Stomach smooth muscle (tissue), 2 donors: ENCODE results near the gene LHX4.

Experiments
- H3K27ac ChIP-seq: one replicate; pipeline ENCODE4 v1.7.0; 2013; ENCODE audit warnings: mild to moderate bottlenecking, low read length, inconsistent platforms
- H3K27me3 ChIP-seq, 2 donors: one replicate each; pipeline ENCODE4 v1.7.0; 2013; ENCODE audit warnings: low read length in 2 of 2; ENCODE audit not compliant: insufficient read depth in 2 of 2, control insufficient read depth in 1 of 2
- H3K36me3 ChIP-seq, 2 donors: one replicate each; pipeline ENCODE4 v1.7.0; 2013; ENCODE audit warnings: low read length in 2 of 2; ENCODE audit not compliant: control insufficient read depth in 2 of 2, insufficient read depth in 2 of 2
- H3K4me1 ChIP-seq: one replicate; pipeline ENCODE4 v1.7.0; 2013; ENCODE audit warnings: low read length; ENCODE audit not compliant: control insufficient read depth, insufficient read depth
- H3K4me3 ChIP-seq, 2 donors: one replicate each; pipeline ENCODE4 v1.7.0; 2013; ENCODE audit warnings: low read length in 2 of 2
- H3K9ac ChIP-seq, 2 donors: one replicate each; pipeline ENCODE4 v1.7.0; 2013; ENCODE audit warnings: low read length in 2 of 2, mild to moderate bottlenecking in 1 of 2
- H3K9me3 ChIP-seq, 2 donors: one replicate each; pipeline ENCODE4 v1.7.0; 2013; ENCODE audit warnings: low read length in 2 of 2; ENCODE audit not compliant: control insufficient read depth in 2 of 2
- donor health status: healthy.
- donor health status: Pancreatic carcinoma.

LHX4 gene

DNA sequence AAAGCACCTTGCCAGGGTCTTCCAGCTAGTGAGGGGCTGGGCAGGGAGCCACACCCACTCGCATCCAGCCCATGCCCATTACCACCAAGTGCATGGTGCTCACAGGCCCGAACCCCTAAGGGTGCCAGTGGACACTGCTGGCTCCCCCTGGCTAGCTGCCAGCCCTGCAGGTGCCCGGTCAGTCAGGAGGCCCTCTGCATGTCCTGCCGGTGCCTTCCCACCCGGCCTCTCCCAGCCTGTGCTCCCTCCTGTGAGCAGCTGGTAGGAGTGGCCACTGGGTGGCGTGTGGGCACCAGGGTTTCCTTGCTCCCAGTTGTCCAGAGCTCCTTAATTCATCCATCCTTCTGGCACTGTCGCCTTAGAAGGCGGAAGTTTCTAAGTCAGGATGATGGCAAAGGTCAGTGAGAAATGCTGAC, 42.0 kb upstream of the LHX4 start:
- Histone ChIP-seq H3K4me3 (no peak overlapping the region), H3K9me3 (no peaks in the 10 kb centered on the region), H3K9ac (no peak overlapping the region), H3K36me3 (peaks cover 65 to 82% of the 10 kb centered on the region in 2 donors), H3K27me3 (no peaks in the 10 kb centered on the region), H3K4me1 (no peaks in the 10 kb centered on the region), H3K27ac (no peak overlapping the region)

DNA sequence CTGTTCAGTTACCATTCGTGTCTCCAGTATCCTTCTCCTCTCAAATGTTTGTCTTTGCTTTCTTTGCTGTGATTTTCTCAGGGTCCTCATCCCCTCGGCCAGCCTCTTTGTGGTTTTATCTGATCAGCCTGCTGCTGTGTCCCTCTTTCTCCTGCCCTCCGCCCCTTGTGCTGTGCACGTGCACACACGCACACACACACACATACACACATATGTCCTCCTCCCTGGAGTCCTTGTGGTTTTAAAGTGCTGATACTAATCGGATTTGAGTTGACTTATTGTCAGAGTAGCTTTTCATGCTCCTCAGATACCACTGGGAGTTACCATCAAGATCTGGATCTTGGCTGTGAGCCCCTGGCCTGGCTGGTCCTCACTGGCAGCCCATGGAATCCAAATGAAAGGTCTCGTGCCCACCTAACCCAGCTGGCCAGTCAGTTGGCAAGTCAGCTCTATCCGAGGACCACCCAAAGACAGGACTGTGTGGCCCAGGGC, 41.3 kb upstream of the LHX4 start:
- Histone ChIP-seq H3K4me3 (no peak overlapping the region), H3K4me1 (no peaks in the 10 kb centered on the region), H3K27me3 (no peaks in the 10 kb centered on the region), H3K27ac (no peak overlapping the region), H3K36me3 (peaks cover 64 to 80% of the 10 kb centered on the region in 2 donors), H3K9me3 (no peaks in the 10 kb centered on the region), H3K9ac (no peak overlapping the region)

DNA sequence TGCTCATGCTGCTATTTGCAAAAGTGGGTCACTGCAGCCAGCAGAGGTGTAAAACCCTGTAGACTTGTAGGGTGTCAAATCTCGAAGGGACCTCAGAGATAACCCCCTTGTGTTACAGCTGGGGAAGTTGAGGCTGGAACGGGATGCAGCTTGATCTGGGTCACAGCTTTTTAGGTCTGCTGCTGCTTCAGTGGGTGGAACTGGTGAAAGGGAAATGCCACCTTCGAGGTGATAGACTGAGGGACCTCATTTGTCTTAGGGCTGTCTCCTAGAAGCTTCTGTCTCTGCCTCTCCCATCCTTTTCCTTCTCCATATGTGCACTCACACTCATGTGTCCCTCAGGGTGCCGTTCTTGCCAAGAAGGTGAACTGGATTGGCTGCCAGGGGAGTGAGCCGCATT, 40.0 kb upstream of the LHX4 start:
- H3K9ac ChIP-seq = no peak overlapping the region
- H3K27me3 ChIP-seq = no peaks in the 10 kb centered on the region
- no peaks in the 10 kb centered on the region for H3K4me1 ChIP-seq
- peaks cover 53 to 71% of the 10 kb centered on the region in 2 donors for H3K36me3 ChIP-seq
- H3K27ac ChIP-seq = no peak overlapping the region
- H3K9me3 ChIP-seq = no peaks in the 10 kb centered on the region
- H3K4me3 ChIP-seq = no peak overlapping the region

DNA sequence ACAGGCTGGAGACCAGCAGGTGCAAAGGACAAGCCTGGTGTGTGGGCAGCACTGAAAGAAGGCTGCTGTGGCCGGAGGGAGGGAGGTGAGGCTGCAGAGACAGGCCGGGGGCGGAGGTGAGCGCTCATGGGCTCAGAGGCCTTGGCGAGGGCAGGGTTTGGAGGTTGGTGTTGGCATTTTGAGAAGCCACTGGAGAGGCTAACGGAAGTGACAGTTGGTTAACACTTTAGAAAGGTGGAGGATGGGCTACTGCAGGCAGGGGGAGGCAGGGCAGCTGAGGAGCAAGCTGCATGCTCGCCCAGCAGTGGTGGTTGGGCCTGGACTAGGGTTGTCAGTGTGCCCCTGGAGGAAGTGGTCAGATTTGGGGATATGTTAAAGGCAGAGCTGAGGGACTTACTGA, 37.9 kb upstream of the LHX4 start:
- Histone ChIP-seq H3K9me3 (no peaks in the 10 kb centered on the region), H3K27ac (no peak overlapping the region), H3K4me3 (no peak overlapping the region), H3K27me3 (no peaks in the 10 kb centered on the region), H3K4me1 (no peaks in the 10 kb centered on the region), H3K36me3 (peaks cover 46 to 60% of the 10 kb centered on the region in 2 donors), H3K9ac (no peak overlapping the region)

DNA sequence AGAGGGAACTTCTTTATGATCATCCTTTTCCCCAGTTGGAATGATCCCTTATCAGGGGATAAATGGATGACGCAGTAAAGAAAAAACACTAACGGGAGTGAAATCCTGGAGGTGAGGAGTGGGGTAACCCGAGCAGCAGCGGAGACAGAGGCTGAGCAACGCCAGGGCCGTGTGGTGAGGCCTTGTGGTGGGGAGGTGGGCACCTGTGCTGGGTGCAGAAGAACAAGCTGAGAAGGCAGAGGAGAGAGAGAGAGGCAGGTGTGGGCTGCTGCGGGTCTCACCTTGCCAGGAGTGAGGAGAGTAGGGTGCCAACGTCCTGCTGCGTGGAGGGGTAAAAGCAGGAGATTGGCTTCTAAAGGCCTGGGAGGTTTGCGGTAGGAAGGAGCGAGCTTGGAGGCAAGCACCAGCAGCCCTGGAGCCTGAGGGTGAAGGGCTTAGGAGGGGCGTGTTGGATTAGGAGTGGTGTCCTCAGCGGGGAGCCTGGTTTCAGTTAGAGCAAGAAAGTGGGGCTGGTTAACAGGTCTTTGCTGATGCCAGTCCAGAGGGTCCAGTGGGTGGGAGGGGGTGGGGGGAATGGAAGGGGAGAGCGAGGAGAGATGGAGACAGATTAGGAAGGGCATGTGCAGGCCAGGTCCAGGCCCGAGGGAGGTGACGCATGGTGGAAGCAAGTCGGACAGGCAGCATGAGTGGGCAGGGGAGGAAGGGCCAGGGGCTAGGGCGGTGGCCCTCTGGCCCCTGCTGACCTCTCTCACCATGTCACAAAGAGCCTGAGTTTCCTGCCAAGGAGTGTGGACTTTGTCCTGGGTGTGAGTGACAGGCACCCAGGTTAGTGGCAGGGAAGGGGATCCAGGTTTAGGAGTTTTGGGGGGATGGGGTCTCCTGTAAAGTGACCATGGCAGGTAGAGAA, 36.7 kb upstream of the LHX4 start:
- Histone ChIP-seq H3K9me3 (no peaks in the 10 kb centered on the region), H3K36me3 (peaks cover 43 to 56% of the 10 kb centered on the region in 2 donors), H3K4me1 (no peaks in the 10 kb centered on the region), H3K27me3 (no peaks in the 10 kb centered on the region), H3K4me3 (no peak overlapping the region), H3K9ac (no peak overlapping the region), H3K27ac (no peak overlapping the region)

DNA sequence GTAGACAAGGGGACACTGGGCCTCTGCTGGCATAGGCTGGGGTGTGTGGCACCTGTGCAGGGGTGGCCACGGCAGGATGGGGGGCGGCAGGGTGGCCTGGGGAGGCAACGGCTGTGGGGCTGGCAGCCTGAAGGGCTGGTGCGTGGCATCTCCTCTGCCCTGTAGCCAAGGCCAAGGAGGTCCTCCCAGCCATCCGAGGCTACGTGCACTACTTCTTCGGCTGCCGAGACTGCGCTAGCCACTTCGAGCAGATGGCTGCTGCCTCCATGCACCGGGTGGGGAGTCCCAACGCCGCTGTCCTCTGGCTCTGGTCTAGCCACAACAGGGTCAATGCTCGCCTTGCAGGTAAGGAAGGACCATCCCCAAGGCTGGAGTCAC, 36.0 kb upstream of the LHX4 start:
- H3K27ac ChIP-seq = no peak overlapping the region
- no peaks in the 10 kb centered on the region for H3K9me3 ChIP-seq
- no peaks in the 10 kb centered on the region for H3K4me1 ChIP-seq
- no peaks in the 10 kb centered on the region for H3K27me3 ChIP-seq
- no peak overlapping the region for H3K4me3 ChIP-seq
- H3K9ac ChIP-seq = no peak overlapping the region
- peaks cover 36 to 52% of the 10 kb centered on the region in 2 donors for H3K36me3 ChIP-seq

DNA sequence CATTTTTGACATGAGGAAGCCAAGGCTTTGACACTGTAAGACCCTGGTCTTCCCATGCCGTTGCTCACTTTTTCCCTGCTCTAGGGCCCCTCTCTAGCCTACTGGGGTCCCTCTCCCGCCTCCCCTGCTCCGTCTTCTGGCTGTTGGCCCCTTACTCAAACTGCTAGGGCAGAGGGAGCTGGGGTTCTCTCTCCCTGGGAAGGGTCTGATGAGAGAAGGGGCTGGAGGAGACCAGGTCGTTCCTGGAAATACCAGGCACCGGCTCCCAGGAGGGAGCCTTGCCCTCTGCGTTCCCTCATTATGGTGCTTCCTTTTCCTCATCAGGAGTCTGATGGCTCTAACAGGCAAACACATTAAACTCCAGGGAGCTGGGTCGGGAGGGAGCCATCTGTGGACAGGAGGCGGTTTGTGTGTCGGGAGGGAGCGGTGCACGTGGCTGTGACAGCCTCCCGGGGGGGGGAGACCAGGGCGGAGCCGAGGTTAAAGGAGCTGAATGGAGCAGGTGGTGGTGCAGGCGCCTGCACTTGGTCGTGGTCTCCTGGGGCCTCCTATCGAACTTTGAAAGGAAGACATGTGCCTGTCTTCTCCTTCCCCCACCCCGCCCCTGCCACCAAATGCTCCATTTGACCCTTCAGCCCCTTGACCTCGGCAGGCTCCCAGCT, 35.4 kb upstream of the LHX4 start:
- H3K9ac ChIP-seq = no peak overlapping the region
- no peak overlapping the region for H3K27ac ChIP-seq
- no peak overlapping the region for H3K4me3 ChIP-seq
- H3K36me3 ChIP-seq = peaks cover 32 to 49% of the 10 kb centered on the region in 2 donors
- H3K9me3 ChIP-seq = no peaks in the 10 kb centered on the region
- no peaks in the 10 kb centered on the region for H3K27me3 ChIP-seq
- no peaks in the 10 kb centered on the region for H3K4me1 ChIP-seq

DNA sequence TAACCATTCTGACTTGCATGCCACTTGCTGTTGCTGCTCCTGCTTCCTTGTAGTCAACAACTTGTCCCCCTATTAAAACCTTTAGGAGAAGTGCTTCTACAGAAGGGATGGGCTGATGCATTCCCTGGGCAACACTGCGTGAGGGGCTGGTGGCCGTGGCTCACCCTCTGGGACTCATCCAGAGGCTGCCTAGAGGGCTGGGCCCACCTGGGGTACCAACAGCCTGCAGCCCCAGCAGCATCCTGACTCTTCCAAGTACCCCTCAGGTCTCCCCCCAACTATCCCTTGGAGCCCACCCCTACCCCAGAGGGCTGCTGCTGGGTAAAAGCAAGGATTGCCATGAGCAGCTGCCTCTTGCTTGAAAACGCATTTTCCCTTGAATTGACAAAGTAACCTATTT, 34.7 kb upstream of the LHX4 start:
- Histone ChIP-seq H3K4me3 (no peak overlapping the region), H3K36me3 (peaks cover 25 to 42% of the 10 kb centered on the region in 2 donors), H3K9me3 (no peaks in the 10 kb centered on the region), H3K27me3 (no peaks in the 10 kb centered on the region), H3K27ac (no peak overlapping the region), H3K4me1 (no peaks in the 10 kb centered on the region), H3K9ac (no peak overlapping the region)

DNA sequence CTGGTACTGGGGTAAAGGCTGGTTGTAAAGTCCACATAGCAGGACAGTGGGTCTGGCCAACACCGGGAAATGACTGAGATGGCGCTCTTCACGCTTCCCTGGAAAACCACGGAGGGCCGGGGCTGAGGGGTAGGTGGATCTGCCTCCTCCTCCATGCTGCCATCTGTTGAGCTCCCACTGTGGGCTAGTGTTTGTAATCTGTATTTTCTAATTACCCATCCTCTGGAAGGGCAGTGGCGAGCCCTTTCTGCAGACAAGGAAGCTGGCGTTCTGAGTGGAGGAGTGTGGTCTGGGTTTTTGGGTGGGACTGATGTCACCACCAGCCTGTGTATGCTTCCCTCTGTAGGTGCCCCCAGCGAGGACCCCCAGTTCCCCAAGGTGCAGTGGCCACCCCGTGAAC, 34.1 kb upstream of the LHX4 start:
- H3K27ac ChIP-seq = no peak overlapping the region
- H3K4me3 ChIP-seq = no peak overlapping the region
- peaks cover 22 to 38% of the 10 kb centered on the region in 2 donors for H3K36me3 ChIP-seq
- no peaks in the 10 kb centered on the region for H3K9me3 ChIP-seq
- H3K9ac ChIP-seq = no peak overlapping the region
- no peaks in the 10 kb centered on the region for H3K4me1 ChIP-seq
- no peaks in the 10 kb centered on the region for H3K27me3 ChIP-seq

DNA sequence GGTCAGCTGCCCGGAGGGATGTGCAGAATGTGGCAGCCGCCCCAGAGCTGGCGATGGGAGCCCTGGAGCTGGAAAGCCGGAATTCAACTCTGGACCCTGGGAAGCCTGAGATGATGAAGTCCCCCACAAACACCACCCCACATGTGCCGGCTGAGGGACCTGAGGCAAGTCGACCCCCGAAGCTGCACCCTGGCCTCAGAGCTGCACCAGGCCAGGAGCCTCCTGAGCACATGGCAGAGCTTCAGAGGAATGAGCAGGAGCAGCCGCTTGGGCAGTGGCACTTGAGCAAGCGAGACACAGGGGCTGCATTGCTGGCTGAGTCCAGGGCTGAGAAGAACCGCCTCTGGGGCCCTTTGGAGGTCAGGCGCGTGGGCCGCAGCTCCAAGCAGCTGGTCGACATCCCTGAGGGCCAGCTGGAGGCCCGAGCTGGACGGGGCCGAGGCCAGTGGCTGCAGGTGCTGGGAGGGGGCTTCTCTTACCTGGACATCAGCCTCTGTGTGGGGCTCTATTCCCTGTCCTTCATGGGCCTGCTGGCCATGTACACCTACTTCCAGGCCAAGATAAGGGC, 33.5 kb upstream of the LHX4 start:
- Histone ChIP-seq H3K27ac (no peak overlapping the region), H3K4me3 (no peak overlapping the region), H3K9me3 (no peaks in the 10 kb centered on the region), H3K9ac (no peak overlapping the region), H3K4me1 (no peaks in the 10 kb centered on the region), H3K36me3 (peaks cover 17 to 32% of the 10 kb centered on the region in 2 donors), H3K27me3 (no peaks in the 10 kb centered on the region)
